ENCODE data around the gene PKD2L1.
A peak's percentile ranks its signal among the peaks of the same experiment; 100 is the strongest.
"Not testable (repeated sequence)": the region's sequence is repeated elsewhere in the genome, so short reads cannot be mapped to it uniquely, and the experiment has no call there.

PKD2L1 gene

GRCh38 chr10:100330079-100330478 is at the start of gene PKD2L1:
PKD2L1 (minus strand) TSS chr10:100330228; CDS start chr10:100330103, 125 bp downstream.
- no peak for DNase-seq

GRCh38 chr10:100377830-100378229 is 47.8 kb upstream of the PKD2L1 start:
- DNase-seq: no peak

DNA sequence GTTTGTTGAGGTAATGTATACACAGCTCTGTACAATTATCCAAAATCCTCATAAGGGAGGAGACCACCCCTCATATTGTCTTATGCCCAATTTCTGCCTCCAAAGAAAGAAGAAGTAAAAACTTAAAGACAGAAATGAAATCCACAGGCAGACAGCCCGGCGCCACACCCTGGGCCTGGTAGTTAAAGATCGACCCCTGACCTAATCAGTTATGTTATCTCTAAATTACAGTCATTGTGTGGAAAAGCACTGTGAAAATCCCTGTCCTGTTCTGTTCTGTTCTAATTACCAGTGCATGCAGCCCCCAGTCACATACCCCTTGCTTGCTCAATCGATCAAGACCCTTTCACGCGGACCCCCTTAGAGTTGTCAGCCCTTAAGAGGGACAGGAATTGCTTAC is 46.6 kb upstream of the PKD2L1 start:
- DNase-seq: not testable (repeated sequence)

DNA sequence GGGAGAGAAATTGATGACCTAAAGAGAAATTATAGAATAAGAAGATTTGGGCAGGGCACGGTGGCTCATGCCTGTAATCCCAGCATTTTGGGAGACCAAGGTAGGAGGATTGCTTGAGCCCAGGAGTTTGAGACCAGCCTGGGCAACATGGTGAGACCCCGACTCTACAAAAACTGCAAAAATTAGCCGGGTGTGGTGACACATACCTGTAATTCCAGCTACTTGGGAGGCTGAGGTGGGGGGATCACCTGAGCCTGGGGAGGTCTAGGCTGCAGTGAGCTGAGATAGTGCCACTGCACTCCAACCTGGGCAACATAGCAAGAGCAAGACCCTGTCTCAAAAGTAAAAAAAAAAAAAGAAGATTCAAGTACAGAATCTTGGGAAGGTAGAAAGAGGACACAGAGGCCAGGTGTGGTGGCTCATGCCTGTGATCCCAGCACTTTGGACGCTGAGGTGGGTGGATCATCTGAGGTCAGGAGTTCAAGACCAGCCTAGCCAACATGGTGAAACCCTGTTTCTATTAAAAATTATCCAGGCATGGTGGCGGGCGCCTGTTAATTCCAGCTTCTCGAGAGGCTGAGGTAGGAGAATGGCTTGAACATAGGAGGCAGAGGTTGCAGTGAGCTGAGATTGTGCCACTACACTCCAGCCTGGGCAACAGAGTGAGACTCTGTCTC is 44.8 kb upstream of the PKD2L1 start:
- not testable (repeated sequence) for DNase-seq

DNA sequence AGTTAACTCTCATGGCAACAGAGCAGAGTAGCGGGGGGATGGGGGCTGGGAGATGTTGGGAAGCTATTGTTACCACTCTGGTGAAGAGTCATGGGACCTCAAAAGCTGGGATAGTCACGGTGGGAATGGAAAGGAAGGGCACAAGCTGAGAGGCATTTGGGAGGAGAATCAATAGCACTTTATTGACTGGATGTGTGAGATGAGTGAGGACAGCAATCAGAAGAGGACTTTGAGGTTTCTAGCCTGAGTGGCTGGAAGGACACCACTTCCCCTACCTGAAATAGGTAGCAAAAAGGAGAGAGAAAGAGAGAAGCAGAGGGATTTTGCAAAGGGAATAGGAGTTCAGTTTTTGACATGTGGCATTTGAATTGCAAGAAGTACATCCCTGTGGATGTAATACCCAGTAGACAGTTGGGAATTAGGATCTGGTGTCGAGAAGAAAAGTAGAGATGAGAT is 44.2 kb upstream of the PKD2L1 start:
- no peak for DNase-seq

GRCh38 chr10:100373298-100374199 is 43.5 kb upstream of the PKD2L1 start:
- DNase-seq: peak; percentile 81

DNA sequence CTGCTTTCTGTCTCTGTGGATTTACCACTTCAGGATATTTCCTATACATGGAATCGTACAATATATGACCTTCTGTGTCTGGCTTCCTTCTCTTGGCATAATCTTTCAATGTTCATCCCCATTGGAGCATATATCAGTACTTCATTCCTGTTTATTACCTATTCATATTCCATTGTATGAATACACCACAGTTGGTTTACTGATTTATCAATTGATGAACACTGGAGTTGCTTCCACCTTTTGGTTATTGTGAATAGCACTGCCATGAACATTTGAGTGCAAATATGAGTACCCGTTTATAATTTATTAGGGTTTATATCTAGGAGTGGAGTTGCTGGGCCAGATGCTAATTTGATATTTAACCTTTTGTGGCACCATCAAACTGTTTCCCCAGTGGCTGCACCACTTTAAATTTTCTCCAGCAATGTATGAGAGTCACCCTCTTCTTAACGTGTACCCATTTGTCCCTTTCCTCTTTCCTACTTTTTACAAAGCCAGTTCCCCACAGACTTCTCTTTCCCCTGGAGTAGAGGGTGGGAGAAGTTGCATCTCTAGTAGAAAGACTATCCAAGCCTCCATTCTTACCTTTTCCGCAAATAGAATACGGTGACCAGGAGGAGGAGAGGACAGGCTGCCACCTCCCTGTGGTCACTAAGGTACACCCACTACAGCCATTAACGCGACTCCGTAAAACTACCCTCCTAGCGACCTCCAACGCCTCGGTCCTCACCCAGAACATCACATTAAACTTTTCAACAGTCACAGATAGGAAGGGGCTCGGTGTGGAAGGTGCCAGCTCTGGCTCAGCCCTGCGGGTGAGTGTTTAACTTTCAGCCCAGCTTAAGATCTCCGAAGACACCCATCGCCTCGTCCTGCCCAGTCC is 42.6 kb upstream of the PKD2L1 start:
- no peak for DNase-seq

DNA sequence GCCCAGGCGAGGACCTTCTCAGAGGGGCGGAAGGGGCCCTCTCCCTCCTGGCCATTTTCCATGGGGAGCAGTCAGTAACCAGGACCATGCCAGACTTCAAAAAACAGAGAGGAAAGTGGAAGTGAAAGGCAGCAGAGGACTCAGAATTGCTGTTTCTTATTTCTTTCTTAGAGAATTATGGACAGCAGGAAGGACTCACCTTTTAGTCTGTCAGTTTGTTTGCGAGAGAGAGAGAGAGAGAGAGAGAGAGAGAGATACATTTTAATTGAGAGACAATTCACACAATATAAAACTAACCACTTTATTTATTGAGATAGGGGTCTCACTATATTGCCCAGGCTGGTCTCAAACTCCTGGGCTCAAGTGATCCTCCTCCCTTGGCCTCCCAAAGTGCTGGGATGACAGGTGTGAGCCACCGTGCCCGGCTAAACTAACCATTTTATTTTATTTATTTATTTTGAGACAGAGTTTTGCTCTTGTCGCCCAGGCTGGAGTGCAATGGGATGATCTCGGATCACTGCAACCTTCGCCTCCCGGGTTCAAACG is 41.5 kb upstream of the PKD2L1 start:
- DNase-seq: no peak

- peak; percentile 49 for DNase-seq
Observed at GRCh38 chr10:100370714-100371481, 40.9 kb upstream of the PKD2L1 start.

DNA sequence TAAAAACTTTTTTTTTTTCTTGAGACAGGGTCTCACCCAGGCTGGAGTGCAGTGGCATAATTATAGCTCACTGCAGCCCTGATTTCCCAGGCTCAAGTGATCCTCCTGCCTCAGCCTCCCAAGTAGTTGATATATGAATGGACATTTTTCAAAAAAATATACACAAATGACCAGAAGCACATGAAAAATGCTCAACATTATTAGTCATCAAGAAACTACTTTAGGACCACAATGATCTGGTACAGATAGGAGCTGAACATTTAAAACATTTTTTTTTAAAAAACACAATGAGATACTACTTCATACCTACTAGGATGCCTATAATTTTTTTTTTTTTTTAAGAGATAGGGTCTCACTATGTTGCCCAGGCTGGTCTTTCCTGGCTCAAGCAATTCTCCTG is 38.7 kb upstream of the PKD2L1 start:
- DNase-seq: no peak

DNA sequence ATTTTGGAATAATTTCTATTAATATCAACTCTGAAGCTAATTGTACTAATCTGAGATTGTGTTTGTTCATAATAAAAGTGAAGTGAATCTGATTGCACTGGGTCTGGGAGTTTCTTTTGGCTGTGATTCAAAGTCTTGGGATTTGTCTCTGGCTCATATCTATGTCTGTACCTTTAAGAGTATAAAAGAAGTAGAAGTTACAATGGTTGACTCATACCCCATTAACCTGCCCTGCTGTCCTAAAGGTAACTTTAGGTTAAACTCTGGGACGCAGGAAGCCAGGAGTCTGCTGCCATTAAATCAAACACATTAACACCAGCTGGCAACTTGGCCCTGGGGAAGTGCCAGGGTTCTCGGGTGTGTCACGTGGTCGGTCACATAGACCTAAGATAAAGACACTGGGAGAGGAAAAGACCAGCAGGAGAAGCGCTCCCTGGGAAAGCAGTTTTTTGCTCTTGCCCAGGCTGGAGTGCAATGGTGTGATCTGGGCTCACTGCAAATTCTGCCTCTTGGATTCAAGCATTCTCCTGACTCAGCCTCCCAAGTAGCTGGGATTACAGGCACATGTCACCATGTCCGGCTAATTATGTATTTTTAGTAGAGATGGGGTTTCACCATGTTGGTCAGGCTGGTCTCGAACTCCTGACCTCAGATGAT is 34.8 kb upstream of the PKD2L1 start:
- DNase-seq: peak; percentile 34

GRCh38 chr10:100364175-100364574 is 34.1 kb upstream of the PKD2L1 start:
- no peak for DNase-seq

GRCh38 chr10:100362570-100363496 is 32.8 kb upstream of the PKD2L1 start:
- no peak for DNase-seq

- DNase-seq: no peak
Observed at GRCh38 chr10:100360234-100360633, 30.2 kb upstream of the PKD2L1 start.

DNA sequence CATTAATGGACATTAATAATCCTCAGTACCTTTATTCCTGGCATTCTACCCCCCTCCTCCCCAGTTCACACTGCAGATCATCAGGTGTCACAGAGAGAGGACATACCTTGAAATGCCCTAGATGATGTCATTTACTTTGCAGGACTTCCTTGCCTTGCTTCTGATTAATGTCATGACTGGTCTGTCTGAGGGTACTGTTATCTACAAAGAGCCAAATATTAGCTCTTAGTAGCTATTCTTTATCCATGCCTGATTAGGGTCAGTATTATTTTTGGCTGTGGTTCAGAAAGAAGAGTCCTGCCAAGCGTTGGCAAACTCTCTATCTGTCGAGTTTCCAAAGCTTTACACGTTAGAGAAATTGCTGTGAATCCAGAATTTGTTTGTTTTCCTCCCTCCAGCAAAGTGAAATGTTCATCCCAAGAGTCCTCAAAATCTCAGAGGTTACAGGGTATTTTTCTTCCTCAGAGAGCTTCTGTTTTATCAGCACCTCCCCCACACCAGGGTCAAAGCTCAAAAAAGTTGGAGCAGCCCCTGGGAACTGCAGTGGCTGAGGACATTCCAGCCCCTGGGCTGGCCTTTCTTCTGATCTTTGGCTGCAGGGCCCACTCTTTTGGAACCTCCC is 29.6 kb upstream of the PKD2L1 start:
- DNase-seq: no peak

DNA sequence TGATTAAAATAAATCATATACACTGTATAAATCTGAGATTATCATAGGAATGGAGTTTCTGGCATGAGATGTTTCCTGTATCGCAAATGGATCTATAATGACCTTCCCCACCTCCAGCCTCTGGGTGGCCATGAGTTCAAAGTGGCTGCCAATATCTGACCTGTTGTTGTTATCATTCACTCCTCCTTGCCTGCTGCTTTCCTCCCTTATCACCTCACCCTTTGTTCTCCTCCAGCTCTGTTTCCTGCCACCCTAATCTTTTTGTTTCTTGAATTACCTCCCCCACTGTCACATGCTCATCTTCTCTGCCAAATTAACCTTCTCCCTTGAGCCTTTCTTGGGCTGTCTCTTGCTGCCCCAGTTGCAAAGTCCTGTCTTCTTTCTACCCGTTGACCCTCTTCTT is 29.0 kb upstream of the PKD2L1 start:
- DNase-seq: no peak

GRCh38 chr10:100357059-100357858 is 27.2 kb upstream of the PKD2L1 start:
- no peak for DNase-seq

DNA sequence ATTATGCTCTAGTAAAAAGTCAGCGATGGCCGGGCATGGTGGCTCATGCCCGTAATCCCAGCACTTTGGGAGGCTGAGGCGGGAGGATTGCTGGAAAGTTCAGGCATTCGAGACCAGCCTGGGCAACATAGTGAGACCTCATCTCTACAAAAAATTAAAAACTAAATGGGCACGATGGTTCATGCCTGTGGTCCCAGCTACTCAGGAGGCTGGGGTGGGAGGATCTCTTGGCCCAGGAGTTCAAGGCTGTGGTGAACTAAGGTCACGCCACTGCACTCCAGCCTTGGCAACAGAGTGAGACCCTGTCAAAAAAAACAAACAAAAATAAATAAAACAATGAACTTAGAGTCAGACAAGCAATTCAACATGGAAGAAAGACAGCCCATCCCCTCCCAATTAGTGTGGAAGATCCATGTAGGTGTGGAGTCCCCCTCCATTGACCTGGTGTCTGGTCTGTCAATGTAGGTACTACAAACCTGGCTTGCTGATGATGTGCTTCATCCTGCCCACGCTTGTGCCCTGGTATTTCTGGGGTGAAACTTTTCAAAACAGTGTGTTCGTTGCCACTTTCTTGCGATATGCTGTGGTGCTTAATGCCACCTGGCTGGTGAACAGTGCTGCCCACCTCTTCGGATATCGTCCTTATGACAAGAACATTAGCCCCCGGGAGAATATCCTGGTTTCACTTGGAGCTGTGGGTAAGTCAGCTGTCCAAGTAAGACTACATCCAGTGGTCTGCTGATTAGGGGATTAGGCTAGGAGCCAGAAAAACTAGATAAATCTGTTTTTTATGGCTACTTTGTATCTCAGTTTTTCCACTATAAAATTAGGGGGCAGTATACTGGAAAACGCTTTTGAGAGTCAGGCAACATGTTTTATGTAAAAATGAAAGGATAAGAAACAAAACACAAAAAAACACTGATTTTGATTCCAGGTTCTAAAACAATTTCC is 26.3 kb upstream of the PKD2L1 start:
- no peak for DNase-seq
